ENCODE data around the gene NLRP4. TPM values are rescaled to one million over a fixed set of nuclear protein-coding genes. Genes with fewer than 3 reads are reported as not detected.

Gene NLRP4
- total RNA-seq, 1 donor from 2014 or later = not detected

DNA sequence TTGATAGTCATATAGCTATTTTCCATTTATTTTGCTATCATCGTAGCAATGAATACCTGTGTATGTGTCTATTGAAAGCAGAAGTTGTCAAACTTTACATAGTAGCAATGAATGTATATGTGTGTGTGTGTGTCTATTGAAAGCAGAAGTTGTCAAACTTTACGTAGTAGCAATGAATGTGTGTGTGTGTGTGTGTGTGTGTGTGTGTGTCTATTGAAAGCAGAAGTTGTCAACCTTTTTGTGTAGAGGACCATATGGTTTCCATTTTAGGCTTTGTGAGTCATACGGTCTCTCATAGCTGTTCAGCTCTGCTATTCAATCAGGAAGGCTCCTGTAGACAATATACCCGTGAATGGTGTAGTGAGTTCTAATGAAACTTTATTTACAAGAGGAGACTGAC is 20.8 kb downstream of the NLRP4 start:
- TF ChIP-seq, protein P1, sequence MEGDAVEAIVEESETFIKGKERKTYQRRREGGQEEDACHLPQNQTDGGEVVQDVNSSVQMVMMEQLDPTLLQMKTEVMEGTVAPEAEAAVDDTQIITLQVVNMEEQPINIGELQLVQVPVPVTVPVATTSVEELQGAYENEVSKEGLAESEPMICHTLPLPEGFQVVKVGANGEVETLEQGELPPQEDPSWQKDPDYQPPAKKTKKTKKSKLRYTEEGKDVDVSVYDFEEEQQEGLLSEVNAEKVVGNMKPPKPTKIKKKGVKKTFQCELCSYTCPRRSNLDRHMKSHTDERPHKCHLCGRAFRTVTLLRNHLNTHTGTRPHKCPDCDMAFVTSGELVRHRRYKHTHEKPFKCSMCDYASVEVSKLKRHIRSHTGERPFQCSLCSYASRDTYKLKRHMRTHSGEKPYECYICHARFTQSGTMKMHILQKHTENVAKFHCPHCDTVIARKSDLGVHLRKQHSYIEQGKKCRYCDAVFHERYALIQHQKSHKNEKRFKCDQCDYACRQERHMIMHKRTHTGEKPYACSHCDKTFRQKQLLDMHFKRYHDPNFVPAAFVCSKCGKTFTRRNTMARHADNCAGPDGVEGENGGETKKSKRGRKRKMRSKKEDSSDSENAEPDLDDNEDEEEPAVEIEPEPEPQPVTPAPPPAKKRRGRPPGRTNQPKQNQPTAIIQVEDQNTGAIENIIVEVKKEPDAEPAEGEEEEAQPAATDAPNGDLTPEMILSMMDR (IDR thresholded peaks at IDR 0.05) = no peak
- no peak overlapping the region for H3K27ac Mint-ChIP-seq (ENCODE audit: unreplicated experiment)
- H3K27me3 Mint-ChIP-seq (ENCODE audit: low read depth) = no peaks in the 10 kb centered on the region
- no peak for DNase-seq (ENCODE audit: low spot score)
- no peak overlapping the region for H3K4me3 Mint-ChIP-seq (ENCODE audit: unreplicated experiment)
- peaks cover 60% of the 10 kb centered on the region for H3K9me3 Mint-ChIP-seq (ENCODE audit: low read depth)
- H3K36me3 Mint-ChIP-seq (ENCODE audit: low read depth) = peaks cover 2% of the 10 kb centered on the region
- no peaks in the 10 kb centered on the region for H3K4me1 Mint-ChIP-seq (ENCODE audit: low read depth)

DNA sequence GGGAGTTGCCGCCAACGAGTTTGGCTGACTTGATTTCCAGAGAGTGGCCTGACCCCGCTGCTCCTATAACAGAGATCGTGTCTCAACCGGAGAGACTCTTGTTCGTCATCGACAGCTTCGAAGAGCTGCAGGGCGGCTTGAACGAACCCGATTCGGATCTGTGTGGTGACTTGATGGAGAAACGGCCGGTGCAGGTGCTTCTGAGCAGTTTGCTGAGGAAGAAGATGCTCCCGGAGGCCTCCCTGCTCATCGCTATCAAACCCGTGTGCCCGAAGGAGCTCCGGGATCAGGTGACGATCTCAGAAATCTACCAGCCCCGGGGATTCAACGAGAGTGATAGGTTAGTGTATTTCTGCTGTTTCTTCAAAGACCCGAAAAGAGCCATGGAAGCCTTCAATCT is 21.6 kb downstream of the NLRP4 start:
- DNase-seq (ENCODE audit: low spot score) = no peak
- H3K9me3 Mint-ChIP-seq (ENCODE audit: low read depth) = peaks cover 56% of the 10 kb centered on the region
- peaks cover 2% of the 10 kb centered on the region for H3K36me3 Mint-ChIP-seq (ENCODE audit: low read depth)
- H3K27me3 Mint-ChIP-seq (ENCODE audit: low read depth) = no peaks in the 10 kb centered on the region
- H3K4me1 Mint-ChIP-seq (ENCODE audit: low read depth) = no peaks in the 10 kb centered on the region
- TF ChIP-seq, protein P1 (IDR thresholded peaks at IDR 0.05) = no peak
- no peak overlapping the region for H3K4me3 Mint-ChIP-seq (ENCODE audit: unreplicated experiment)
- no peak overlapping the region for H3K27ac Mint-ChIP-seq (ENCODE audit: unreplicated experiment)

DNA sequence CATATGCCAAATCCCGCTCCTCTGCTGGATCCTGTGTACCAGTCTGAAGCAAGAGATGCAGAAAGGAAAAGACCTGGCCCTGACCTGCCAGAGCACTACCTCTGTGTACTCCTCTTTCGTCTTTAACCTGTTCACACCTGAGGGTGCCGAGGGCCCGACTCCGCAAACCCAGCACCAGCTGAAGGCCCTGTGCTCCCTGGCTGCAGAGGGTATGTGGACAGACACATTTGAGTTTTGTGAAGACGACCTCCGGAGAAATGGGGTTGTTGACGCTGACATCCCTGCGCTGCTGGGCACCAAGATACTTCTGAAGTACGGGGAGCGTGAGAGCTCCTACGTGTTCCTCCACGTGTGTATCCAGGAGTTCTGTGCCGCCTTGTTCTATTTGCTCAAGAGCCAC is 22.1 kb downstream of the NLRP4 start:
- Mint-ChIP-seq H3K4me3 (ENCODE audit: unreplicated experiment) (no peak overlapping the region), H3K27me3 (ENCODE audit: low read depth) (no peaks in the 10 kb centered on the region), H3K36me3 (ENCODE audit: low read depth) (peaks cover 3% of the 10 kb centered on the region), H3K4me1 (ENCODE audit: low read depth) (no peaks in the 10 kb centered on the region), H3K27ac (ENCODE audit: unreplicated experiment) (no peak overlapping the region), H3K9me3 (ENCODE audit: low read depth) (peaks cover 55% of the 10 kb centered on the region)
- DNase-seq (ENCODE audit: low spot score) = no peak
- TF ChIP-seq, protein P1 (IDR thresholded peaks at IDR 0.05) = no peak

DNA sequence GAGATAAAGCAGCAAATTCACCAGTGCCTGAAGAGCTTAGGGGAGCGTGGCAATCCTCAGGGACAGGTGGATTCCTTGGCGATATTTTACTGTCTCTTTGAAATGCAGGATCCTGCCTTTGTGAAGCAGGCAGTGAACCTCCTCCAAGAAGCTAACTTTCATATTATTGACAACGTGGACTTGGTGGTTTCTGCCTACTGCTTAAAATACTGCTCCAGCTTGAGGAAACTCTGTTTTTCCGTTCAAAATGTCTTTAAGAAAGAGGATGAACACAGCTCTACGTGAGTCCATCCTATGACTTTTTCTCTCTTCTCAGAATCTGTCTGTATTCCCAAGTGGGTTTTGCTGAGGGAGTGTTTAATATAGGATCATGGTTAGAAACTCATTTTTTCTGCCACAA is 22.6 kb downstream of the NLRP4 start:
- no peak for DNase-seq (ENCODE audit: low spot score)
- TF ChIP-seq, protein P1 (IDR thresholded peaks at IDR 0.05) = no peak
- H3K4me3 Mint-ChIP-seq (ENCODE audit: unreplicated experiment) = no peak overlapping the region
- H3K27ac Mint-ChIP-seq (ENCODE audit: unreplicated experiment) = no peak overlapping the region
- no peaks in the 10 kb centered on the region for H3K4me1 Mint-ChIP-seq (ENCODE audit: low read depth)
- peaks cover 50% of the 10 kb centered on the region for H3K9me3 Mint-ChIP-seq (ENCODE audit: low read depth)
- H3K36me3 Mint-ChIP-seq (ENCODE audit: low read depth) = peaks cover 3% of the 10 kb centered on the region
- no peaks in the 10 kb centered on the region for H3K27me3 Mint-ChIP-seq (ENCODE audit: low read depth)

DNA sequence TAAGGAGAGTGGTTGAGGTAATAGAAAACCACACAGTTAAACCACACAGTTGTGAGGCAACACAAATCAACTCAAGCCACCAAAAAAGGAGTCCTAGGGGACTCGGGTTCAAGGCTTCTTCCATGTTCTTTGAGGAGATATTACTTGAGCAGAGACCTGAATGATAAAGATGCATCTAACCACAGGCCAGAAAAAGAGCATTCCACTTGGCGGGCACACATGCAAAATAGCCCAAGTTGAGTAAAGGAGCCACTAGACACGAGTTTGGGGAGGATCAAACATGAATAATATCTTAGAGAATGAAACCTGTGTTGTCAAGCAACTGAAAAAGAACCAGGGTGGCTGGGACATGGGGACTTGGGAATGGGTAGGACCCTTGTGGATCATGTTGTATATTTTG is 30.2 kb downstream of the NLRP4 start:
- TF ChIP-seq, protein P1 (IDR thresholded peaks at IDR 0.05) = no peak
- H3K4me3 Mint-ChIP-seq (ENCODE audit: unreplicated experiment) = no peak overlapping the region
- no peaks in the 10 kb centered on the region for H3K4me1 Mint-ChIP-seq (ENCODE audit: low read depth)
- DNase-seq (ENCODE audit: low spot score) = no peak
- peaks cover 54% of the 10 kb centered on the region for H3K9me3 Mint-ChIP-seq (ENCODE audit: low read depth)
- H3K27ac Mint-ChIP-seq (ENCODE audit: unreplicated experiment) = no peak overlapping the region
- H3K36me3 Mint-ChIP-seq (ENCODE audit: low read depth) = peaks cover 1% of the 10 kb centered on the region
- H3K27me3 Mint-ChIP-seq (ENCODE audit: low read depth) = no peaks in the 10 kb centered on the region
